ENCODE measurements around the gene GRAMD4. TPM values are rescaled to one million over a fixed set of nuclear protein-coding genes. Genes with fewer than 3 reads are reported as not detected.

The GRAMD4 gene
- total and polyA plus RNA-seq, 3 donors from 2014 or later = 20.8 to 81.5 (median 61.2) TPM

DNA sequence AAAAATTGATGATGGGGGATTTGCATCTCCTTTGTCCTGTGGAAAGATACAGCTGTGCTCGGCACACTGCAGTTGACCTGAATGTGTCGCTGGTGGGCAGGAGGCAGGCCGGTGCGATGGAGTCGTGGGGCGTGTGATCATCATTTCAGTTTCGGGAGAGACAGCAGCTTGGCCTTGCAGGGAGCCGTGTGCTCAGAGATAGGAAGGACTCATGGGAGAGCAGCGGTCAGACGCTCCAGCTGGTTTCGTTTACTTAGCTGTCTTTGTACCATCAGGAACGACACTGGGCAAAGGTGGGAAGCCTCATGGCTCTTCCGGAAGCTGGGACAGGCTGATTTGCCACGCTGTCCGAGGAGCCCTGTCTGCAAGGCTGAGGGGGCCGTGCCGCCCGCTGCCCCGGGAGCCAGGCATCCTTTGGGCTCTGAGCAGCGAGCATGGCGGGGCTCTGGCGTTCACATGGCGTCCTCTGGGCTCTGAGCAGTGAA lies 32.7 kb downstream of the GRAMD4 start:
- WGBS, 2 donors = 52 to 58% methylated on average over 16 to 23 of the region's 23 CpGs
- peak; percentile 41 for DNase-seq
- intact Hi-C loops (cut with DNase I; ENCODE audit: low total_unique reads) = no loop called here
- H3K9me3 ChIP-seq = no peaks in the 10 kb centered on the region
- peaks cover 10% of the 10 kb centered on the region for H3K4me1 ChIP-seq
- H3K27me3 ChIP-seq = no peaks in the 10 kb centered on the region
- H3K4me3 ChIP-seq = no peak overlapping the region
- H3K27ac ChIP-seq = no peak overlapping the region
- TF ChIP-seq, protein P1, sequence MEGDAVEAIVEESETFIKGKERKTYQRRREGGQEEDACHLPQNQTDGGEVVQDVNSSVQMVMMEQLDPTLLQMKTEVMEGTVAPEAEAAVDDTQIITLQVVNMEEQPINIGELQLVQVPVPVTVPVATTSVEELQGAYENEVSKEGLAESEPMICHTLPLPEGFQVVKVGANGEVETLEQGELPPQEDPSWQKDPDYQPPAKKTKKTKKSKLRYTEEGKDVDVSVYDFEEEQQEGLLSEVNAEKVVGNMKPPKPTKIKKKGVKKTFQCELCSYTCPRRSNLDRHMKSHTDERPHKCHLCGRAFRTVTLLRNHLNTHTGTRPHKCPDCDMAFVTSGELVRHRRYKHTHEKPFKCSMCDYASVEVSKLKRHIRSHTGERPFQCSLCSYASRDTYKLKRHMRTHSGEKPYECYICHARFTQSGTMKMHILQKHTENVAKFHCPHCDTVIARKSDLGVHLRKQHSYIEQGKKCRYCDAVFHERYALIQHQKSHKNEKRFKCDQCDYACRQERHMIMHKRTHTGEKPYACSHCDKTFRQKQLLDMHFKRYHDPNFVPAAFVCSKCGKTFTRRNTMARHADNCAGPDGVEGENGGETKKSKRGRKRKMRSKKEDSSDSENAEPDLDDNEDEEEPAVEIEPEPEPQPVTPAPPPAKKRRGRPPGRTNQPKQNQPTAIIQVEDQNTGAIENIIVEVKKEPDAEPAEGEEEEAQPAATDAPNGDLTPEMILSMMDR (IDR thresholded peaks at IDR 0.05) = no peak
- no peak for TF ChIP-seq POLR2A (IDR thresholded peaks at IDR 0.05)
- no peaks in the 10 kb centered on the region for H3K36me3 ChIP-seq (ENCODE audit: low read depth, missing control alignments)

DNA sequence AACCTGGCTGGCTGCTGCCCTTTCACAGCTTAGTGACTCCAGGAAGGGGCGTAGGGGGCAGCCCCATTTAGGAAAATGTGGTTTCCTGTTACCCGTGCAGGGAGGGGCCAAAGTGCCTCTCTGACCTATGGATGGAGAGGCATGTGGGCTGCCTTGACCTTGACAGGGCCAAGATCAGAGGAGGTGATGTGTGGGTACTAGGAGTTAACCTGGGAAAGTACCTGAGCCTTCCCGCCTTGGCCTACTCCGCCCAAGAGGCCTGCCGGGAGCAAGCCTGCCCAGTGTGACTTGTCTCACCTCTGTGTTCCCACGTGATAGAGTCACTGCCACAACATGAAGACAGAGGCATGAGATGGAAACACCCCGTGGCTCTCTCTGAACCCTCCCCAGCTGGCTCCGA lies 33.4 kb downstream of the GRAMD4 start:
- intact Hi-C loops (cut with DNase I; ENCODE audit: low total_unique reads) = no loop called here
- no peak for TF ChIP-seq POLR2A (IDR thresholded peaks at IDR 0.05)
- TF ChIP-seq, protein P1 (IDR thresholded peaks at IDR 0.05) = no peak
- H3K36me3 ChIP-seq (ENCODE audit: low read depth, missing control alignments) = no peaks in the 10 kb centered on the region
- H3K27me3 ChIP-seq = no peaks in the 10 kb centered on the region
- WGBS, 2 donors = 82 to 83% methylated on average over 7 to 8 of the region's 8 CpGs
- no peak overlapping the region for H3K4me3 ChIP-seq
- H3K4me1 ChIP-seq = peaks cover 10% of the 10 kb centered on the region
- H3K9me3 ChIP-seq = no peaks in the 10 kb centered on the region
- no peak overlapping the region for H3K27ac ChIP-seq
- DNase-seq = no peak

DNA sequence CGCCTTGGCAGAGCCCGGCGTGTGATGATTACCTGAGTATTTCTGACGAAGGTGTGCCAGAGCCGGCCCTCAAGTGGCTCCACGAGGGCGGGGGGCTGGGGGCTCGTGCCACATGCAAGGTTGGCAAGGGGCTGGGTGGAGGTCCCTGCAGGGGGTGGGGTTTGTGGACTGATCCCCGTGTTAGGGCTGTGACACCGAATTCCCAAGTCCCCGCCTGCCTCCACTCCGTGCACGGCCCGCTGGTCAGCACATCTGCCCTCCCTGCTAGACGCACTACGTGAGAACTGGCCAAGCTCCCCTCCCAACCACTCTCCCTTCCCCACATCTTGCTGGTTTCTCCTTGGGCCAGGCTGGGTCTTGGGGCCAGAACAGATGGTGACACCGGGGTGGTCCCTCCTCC lies 34.2 kb downstream of the GRAMD4 start:
- peaks cover 10% of the 10 kb centered on the region for H3K4me1 ChIP-seq
- 97 to 98% methylated on average over 5 to 17 of the region's 17 CpGs for WGBS, 2 donors
- H3K9me3 ChIP-seq = no peaks in the 10 kb centered on the region
- TF ChIP-seq, protein P1 (IDR thresholded peaks at IDR 0.05) = no peak
- intact Hi-C loops (cut with DNase I; ENCODE audit: low total_unique reads) = no loop called here
- H3K27ac ChIP-seq = no peak overlapping the region
- DNase-seq = no peak
- no peak overlapping the region for H3K4me3 ChIP-seq
- H3K27me3 ChIP-seq = no peaks in the 10 kb centered on the region
- no peaks in the 10 kb centered on the region for H3K36me3 ChIP-seq (ENCODE audit: low read depth, missing control alignments)

DNA sequence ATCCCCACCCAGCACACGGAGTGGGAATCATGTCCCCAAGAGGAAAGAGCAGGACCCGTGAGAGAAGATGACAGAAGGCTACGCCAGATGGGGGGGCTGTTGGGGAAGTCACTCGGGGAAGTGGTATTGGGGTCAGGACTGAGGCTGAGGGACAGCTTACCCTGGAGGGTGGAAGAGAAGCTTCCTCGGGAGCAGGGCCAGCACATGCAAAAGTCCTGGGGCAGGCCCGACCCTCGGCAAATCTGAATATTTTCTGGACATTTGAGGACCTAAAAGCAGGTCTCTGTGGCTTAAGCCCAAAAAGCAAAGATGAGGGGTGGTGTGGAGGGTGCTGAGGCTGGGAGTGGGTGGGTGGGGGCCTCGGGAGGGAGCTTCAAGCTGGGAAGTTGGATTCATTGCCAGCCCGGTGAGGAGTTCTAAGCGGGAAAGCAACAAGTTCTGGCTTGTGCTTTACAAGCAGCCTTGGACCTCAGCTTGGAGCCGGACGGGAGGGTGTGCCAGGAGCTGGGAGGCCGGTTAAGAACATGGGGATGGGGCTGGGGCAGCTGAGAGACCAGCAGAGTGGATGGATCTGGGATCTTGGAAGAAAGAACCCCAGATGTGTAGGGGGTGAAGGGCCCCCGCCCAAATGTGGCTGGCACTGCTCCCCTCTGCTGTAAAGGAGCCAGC lies 34.9 kb downstream of the GRAMD4 start:
- H3K9me3 ChIP-seq = no peaks in the 10 kb centered on the region
- no peaks in the 10 kb centered on the region for H3K27me3 ChIP-seq
- no peaks in the 10 kb centered on the region for H3K36me3 ChIP-seq (ENCODE audit: low read depth, missing control alignments)
- H3K4me1 ChIP-seq = peaks cover 10% of the 10 kb centered on the region
- TF ChIP-seq POLR2A (IDR thresholded peaks at IDR 0.05) = no peak
- TF ChIP-seq, protein P1 (IDR thresholded peaks at IDR 0.05) = no peak
- no peak for DNase-seq
- no peak overlapping the region for H3K4me3 ChIP-seq
- intact Hi-C loops (cut with DNase I; ENCODE audit: low total_unique reads) = no loop called here
- H3K27ac ChIP-seq = no peak overlapping the region
- WGBS, 2 donors = 89 to 93% methylated on average over 14 of the region's 14 CpGs

Measured in testis (tissue), 3 donors.